CD4-positive, alpha-beta T cell treated with Interleukin-4 for 1 hour (primary cell): ENCODE results near the gene SERPINF2.
"Not testable (repeated sequence)": the region's sequence is repeated elsewhere in the genome, so short reads cannot be mapped to it uniquely, and the experiment has no call there.

Source experiments
- DNase-seq, 2 donors: peaks; one replicate each; pipeline ENCODE4 v3.0.0-alpha.2; 2020 to 2022

The SERPINF2 gene

DNA sequence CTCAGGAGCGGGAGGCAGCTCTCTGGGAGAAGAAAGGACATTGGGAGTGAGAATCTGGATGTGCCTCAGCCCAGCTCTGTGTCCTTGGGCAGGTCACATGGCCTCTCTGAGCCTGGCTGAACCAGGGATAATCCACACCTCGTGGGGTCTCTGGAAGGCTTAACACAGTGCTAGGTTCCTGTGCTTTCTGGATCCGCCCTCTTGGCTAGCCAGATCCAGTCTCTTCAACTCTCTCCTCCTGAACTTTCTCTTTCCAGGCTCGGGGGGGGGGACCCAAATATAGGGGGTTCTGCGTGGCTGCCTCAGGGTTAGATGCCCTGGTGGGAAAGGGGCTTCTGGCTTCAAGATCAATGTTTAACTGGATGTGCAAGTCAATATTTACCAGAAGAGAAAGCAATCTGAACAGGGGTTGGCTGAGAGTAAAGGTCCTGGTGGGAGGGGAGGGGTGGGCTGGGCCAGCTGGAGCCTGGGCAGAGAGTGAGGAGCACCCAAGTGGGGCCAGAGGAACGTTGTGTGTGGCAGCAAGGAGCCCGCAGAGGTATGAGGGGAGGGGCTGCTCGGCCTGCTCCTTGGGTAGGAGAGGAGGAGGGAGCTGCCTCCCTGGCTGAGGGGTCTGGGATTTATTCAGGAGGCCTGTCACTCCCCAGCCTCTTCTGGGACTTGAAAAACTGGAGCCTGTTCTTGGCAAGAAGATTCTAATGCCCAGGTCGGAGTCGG, at the start of gene SERPINF2:
Gene SERPINF2 (plus strand): TSS at position 501 of the 717 bp plus-strand sequence. CDS start 2,125 bp downstream, outside the sequence.
- DNase-seq, result no peak

DNA sequence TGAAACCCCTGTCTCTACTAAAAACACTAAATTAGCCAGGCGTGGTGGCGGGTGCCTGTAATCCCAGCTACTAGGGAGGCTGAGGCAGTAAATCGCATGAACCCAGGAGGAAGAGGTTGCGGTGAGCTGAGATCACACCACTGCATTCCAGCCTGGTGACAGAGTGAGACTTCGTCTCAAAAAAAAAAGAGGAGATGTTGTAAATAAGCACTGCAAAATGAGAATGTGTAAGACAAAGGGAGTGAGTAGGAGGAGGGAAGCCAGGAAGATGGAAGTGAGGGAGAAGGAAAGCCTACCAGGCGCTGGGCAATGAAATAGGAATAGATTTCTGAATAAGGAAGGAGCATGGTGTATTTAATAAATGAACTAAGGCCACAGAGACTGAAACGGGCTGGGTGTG, 49.3 kb upstream of the SERPINF2 start:
- no peak for DNase-seq

DNA sequence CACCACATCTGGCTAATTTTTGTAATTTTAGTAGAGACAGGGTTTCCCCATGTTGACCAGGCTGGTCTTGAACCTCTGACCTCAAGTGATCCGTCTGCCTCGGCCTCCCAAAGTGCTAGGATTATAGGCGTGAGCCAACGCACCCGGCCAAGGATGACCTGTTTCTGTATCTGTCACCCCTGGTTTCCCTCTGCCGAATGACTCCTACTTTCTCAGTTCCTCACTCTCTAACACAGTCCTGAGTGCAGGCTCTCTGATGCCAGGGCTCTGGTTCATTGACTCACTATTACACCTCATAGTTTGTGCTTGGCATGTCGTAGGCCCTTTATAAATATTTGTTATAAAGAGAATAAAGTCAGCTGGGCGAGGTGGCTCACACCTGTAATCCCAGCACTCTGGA, 47.3 kb upstream of the SERPINF2 start:
- no peak for DNase-seq

DNA sequence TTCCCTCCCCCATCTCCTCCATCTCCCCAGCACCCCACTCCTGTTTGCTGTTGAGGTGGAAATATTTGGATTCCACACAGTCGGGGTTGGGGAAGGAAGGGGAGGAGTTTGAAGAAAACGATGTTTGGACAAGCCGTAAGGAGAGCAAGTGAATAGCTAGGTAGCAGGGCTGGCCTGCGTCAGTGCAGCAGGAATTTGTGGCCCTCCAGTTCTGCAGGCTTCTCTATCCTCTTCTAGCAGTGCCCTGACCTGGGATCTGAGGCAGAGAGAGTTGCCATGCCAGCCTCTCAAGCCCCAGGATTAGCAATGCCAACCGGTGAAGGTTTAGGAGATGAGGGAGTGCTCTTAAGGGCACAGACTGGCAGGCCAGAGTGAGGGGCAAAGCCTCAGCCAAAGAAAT, 45.0 kb upstream of the SERPINF2 start:
- DNase-seq, result no peak

DNA sequence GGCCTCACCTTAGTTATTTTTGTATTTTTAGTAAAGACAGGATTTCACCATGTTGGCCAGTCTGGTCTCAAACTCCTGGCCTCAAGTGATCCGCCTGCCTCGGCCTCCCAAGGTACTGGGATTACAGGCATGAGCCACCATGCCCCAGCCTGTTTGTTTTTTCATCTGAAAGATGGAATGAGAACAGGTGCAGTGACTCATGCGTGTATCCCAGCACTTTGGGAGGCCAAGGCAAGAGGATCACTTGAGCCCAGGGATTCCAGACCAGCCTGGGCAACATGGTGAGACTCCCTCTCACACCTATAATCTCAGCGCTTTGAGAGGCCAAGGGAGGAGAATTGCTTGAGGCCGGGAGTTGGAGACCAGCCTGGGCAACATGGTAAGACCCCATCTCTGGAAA, 42.8 kb upstream of the SERPINF2 start:
- not testable (repeated sequence) for DNase-seq

DNA sequence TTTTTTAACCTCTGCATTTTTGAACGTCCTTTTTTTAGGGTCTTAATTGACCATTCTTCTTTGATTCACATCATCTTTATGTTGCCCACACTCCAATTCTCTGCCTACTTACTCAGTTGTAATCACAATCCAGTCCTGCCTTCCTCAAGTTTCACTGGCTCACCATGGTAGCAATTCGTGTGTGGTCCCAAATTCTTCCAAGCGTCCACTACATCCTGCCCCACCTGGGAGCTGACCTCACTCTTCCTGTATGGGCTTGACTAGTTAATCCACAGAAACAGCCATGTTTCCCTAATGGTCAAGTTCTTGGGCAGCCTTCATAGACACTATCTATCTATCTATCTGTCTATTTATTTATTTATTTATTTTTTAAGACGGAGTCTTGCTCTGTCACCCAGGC, 39.6 kb upstream of the SERPINF2 start:
- no peak for DNase-seq

DNA sequence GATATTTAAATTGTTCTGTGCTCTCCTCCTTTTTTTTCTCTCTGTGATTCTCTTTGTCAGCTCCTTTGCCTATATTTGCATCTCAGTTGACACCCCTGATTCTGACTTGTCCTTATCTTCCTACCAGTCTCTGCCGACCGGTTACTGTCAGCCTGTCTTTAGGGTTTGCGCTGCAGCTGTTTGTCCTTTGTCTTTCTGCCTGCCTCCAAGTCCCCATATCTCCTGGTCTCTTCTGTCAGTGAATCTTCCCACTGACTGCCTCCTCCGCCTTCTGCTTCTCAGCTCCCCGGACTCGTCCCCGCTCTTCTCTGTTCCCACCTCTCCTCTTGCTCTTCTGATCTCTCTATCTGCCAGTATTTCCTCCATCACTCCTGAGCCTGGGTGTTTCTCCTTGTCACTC, 37.7 kb upstream of the SERPINF2 start:
- no peak for DNase-seq

DNA sequence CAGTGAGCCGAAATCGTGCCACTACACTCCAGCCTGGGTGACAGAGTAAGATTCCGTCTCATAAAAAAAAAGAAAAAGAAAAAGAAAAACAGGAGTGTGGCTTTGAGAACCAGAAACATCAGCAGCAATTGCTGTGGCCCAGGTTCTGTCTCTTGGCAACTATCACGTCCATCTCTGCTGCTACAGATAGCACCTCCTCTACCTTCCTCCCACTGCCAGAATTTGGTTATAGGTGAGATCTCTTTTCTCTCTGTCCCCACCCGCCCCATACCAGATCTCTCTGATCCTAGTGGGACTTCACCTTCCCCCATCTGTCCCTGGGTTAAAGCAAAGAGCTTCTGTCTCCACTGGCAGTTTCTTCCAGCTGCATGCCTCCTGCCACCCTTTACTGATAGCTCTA, 35.6 kb upstream of the SERPINF2 start:
- peak; percentile 42 to 65 for DNase-seq

DNA sequence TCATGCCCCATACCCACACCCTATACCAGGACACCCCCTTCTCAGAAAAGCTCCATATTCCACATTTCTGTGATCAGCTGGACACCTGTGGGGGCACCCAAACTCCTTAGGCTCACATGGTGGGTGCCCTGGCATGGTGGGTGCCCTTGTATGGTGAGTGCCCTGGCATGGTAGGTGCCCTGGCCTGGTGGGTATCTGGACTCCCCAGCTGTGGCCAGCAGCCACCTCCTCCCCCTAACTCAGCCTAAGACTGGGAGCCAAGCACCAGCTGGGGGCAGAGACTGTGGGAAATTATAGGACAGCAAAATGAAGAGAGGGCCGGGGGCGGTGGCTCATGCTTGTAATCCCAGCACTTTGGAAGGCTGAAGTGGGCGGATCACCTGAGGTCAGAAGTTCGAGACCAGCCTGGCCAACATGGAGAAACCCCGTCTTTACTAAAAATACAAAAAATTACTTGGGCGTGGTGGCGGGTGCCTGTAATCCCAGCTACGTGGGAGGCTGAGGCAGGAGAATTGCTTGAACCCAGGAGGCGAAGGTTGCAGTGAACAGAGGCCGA, 33.8 kb upstream of the SERPINF2 start:
- DNase-seq, result not testable (repeated sequence)

DNA sequence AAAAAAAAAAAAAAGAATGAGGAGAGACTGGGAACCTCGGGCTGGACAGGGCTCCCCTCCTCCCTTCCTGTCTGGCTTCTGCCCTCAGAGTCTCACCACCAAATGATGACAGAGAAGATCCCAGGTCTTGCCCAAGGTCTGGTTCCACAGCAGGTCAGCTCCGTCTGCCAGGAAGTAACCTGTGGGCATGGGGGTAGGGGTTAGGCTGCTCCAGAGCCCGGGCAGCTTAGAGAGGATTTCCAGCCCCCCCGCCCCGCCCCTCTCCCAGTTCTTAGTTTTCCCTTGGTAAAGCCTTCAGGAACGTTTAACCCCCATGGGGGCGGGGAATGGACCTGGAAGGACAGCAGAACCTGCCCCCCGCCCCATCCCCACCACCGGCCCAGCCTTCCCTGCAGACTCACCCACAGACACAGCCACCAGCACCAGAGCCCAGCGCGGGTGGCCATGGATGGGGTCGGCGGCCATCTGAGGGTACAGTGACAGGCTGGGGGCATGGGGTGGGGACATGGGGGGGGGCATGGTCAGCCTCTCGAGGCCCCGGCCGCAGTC, 33.2 kb upstream of the SERPINF2 start:
- DNase-seq, result no peak

DNA sequence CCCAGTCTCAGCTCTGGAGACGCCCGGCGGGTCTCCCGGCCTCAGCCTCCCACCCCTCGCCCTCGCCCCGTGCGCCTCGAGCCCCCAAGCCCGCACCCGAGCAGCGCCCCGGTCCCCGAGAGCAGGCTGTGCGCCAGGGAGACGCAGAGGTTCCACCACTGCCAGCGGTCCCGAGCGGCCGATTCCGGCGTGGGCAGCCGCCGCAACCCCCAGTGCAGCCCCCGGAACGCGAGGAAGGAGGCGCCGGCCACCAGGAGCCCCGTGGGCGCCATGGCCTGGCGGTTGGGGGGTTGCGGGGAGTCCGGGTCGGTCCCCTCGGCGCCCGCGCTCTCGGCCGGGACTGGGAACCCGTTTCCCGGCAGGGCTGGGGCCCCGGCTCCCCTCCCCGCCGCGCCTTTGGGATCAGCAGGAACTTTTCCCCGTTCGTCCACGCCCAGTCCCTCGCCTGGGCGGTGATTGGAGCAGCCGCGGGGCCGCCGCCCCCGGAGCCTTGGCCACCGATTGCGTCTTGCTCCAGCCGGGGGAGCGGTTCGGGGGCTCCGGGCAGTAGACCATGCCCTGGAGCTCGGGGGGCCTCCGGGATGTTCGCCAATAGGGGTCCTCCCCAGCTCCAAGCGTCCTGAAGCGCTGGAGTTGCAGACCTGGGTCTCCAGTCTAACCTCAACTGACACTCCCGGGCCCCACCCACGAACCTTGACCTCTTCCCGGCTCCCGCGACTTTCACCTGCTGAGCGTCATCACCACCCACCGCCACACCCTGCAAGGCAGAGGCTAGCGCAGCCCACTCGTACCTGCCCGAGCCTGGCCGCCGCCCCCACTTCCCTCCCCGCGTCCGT, 32.5 kb upstream of the SERPINF2 start, which contains the start of gene TLCD2:
Gene TLCD2 (minus strand): TSS at position 407 of the 836 bp plus-strand sequence. CDS start 135 bp downstream, at position 272.
- DNase-seq, result peak in 1 of 2 donors; percentile 7

DNA sequence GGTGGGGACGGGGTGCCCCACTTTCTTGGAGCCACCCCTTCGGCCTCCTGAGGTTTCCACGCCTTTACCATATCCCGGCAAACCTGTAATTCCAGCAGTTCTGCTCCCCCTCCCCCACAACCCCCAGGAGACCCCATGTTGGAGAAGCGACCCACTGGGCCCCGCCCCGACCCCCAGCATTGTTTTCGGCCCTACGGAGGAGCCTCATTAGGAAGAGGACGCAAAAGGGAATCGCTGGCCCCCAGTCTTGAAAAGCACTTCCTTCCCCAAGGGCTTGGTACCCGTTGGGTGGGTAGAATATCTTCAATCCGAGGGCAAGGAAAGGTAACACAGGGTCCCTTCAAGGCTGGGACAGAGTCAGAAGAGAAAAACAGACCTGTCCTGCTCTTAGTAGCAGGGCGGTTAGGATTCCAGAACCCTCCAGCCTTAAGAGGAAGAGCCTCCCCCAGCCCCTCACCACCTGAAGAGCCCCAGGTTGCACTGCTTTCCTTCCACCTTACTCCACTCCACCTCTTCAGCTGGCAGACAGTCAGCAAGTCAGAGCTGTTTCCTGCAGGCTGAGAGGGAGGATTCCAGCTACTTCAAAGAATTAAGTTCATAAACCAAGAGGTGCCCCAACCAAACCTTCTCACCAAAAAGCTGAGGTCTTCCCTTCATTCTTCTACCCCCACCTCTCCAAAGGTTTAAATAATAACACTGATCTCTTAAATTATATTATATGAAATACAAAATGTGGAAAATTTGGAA, 31.7 kb upstream of the SERPINF2 start:
- DNase-seq, result peak in 1 of 2 donors; percentile 26

DNA sequence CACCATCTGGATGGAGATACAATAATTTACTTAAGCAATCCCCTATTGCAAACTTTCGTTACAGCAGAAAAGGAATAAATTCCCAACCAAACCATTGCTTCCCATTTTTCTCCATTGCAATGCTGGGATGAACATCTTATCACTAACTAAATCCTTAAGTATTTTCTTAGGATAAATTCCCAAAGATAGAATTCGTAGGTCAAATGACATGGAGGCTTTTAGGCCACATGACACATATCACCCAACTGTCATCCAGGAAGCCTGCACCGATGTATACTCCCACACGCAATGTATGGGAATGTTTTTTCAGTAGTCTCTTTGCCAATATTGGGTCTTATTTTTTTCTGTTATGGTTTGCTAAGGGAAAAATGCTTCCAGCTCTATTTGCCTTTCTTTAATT, 30.9 kb upstream of the SERPINF2 start:
- no peak for DNase-seq

DNA sequence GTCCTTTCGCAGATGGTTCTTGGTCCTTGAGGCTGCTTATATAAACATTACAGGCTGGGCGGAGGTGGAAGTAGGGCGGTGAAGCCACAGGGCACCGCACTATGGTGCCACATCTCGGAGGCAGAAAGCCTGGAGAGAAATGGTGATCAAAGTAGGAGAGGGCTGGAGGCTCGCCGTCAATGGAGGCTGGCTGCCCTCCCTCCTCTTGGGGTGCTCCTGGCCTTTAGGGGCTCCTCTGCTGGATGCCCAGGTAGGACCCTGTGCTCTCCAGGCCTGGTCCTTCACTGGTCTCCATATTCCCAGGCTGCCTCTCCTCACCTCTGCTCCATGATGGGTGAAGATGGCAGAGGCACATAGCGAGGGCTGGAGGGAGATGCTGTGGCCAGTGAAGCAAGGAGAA, 30.4 kb upstream of the SERPINF2 start:
- no peak for DNase-seq

DNA sequence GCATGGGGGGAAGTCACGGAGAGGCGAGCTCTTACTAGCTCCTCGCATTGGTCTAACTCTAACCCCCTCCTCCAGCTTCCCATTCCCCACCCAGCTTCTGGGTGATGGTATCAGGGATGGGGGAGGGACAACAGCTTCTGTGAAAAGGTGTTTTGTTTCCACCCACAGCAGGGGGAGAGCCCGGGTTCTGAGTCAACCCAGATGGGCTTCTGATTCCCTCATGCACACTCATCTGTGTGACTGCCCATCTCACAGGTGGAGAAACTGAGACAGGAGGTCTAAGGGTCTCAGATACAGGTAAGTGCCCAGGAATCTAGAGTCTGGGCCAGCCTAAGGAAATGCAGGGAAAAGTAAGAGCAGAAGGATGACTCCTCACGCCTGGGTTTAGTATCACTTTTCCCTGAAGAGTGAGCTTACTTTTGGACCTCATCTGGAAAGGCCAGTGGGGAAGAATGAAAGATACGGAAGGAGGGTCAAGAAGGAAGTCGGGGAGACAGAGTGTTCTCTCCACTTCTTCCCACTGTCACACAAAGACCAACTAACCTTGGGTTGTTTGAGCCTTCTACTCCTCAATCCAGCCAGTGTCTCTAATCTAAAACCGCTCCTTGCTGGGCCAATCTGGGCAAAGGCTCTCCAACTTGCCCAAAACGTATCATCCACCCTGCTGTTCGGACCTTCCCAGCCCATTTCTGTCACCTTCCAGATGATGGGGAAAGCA, 29.4 kb upstream of the SERPINF2 start:
- DNase-seq, result no peak

DNA sequence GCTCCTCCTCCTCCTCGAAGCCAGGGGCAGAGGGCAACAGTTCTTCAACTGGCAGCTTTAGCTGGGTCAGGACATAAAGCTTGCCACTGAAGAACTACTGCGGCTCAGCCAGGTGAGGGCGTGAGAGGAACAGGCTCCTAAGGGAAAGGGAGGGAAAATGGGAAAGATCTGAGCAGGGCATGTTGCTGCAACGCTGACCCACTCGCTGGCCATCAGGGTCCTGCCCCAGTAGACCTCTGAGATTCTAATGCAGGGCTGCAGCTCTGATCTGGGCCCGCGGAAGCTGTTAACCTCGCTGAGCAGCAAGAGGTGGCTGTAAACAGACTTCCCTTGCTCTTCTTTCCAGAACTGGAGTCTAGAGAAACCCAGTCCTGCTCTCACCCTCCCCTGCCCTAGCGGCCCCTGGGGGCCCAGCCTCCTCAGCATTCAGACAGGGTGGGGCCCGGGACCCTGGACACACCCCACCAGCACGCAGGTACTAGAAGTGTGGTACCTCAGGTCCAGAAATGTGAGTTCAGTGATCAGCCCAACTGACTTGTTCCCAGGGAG, 28.7 kb upstream of the SERPINF2 start:
- no peak for DNase-seq

DNA sequence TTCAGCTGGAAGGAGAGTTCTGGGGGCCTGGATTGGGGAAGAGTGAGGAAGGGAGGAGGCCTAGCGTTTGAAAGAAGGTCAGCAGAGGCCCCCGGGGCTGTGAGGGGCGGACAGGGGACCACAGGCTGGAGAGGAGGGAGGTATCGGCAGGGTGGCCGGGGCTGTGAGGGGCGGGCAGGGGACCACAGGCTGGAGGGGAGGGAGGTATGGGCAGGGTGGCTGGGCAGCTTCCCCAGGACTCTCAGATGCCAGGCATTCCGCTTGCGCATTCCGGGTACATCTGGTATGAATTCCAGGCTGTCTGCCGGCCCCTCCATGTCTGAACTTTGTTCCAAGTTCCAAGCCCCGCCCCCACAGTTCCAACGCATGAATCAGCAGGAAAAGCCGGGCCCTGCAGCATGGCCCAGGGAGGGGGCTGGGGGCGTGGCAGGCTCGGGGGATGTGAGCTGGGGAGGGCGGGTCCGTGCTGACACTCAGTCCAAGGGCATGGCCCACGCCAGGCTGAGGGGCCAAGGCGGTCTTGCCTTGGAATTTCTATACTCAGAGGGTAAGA, 28.2 kb upstream of the SERPINF2 start:
- DNase-seq, result peak in 1 of 2 donors; percentile 51

DNA sequence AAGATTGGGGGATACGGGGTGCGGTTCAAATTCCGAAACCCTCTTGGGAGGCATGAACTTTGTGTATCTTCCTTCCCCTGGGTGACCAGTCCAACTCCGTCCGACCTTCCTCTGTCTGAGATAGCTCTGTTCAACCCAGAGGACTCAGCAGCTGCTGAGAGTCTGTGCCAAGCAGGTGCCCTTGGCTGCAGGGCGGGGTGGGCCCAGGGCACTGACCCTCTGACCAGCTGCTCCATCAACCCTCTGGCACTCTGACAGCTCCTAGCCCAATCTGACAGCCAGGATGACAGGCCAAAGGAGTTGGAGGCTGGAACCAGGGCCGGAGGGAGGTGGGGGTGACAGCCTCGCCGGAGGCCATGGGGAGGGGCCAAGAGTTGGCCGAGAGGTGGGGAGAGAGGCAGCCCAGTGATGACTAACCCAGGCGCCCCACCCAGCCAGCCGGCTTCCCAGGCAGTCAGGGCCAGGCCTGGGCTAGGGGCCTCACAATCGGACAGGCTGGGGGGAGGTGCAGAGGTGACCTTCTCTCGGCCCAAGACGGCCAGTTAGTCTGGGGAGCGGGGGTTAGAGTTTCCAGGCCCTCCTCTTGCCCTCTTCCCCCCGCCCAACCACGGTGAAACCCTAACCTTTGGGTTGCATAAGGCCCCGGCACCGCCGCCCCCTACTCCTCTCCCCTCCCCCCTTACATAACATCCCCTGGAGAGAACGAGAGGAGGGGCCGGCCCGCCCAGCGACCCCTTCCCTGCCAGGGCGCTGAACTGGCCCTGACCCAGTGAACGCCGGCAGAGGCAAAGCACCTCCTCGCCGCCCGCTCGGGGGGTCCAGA, 27.5 kb upstream of the SERPINF2 start:
- DNase-seq, result peak; percentile 51 to 74

DNA sequence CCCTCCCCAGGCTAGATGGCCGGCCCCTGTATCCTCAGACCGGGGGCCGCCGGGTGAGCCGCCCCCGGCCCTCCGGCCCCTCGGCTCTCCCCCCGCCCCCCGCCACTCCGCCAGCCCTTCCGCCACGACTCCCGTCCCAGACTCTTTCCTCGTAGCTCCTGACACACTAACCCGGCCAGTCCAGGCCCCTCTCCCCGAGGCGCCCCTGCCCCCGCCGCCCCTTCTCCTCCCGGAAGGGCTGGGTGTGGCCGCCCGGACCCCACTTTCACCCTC, 26.9 kb upstream of the SERPINF2 start:
- DNase-seq, result no peak

DNA sequence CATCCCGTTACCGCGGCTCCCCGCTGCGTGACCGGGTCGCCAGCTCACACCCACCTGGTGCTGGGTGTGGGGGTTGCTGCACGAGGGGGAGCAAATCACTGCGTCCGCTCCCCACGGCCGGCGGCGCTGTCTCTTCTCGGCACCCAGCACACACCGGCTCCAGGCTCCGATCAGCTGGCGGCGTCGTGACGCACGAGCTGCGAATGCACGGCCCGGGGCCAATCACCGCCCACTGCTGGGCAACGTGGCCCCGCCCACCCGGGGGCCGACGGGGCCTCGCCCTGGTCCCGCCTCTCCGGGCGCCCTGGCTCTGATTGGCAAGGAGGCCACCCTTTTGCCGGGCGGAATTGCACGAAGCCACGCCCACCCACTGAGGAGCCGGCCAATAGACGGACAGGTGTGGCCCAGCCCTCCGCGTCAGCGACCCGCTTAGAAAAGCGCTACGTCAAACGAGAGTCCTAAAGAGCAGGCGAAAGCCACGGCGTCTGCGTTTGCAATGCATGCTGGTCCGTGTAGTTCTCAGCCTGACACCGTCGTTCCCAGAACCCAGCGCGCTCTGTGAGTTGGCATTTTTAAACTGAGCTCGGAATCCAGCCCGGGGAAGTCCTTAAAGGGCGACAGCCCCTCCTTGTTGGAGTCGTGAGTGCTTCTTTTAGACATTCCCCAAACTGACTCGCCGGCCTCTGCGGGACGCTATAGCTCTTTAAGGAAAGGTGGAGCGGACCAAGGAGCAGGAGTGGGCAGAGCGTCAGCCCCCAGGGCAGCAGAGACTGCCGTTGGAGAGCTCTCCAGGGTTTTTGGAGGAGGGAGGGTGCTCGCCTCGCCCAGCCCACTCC, 26.4 kb upstream of the SERPINF2 start:
- peak; percentile 100 for DNase-seq
